KMS-11 (cell line): ENCODE data around the gene CUL9.

Experiments used
- H2AFZ ChIP-seq: fragments of 200-600 bp; sonication (generic); 2 replicates; pipeline ENCODE4 v1.6.1; 2016; ENCODE audit warnings: antibody characterized with exemption, mixed run types, low read depth
- H3K27ac ChIP-seq: fragments of 200-600 bp; sonication (generic); 2 replicates; pipeline ENCODE4 v1.6.1; 2016; ENCODE audit warnings: mild to moderate bottlenecking, mixed run types
- H3K27me3 ChIP-seq: fragments of 200-600 bp; sonication (generic); 2 replicates; pipeline ENCODE4 v1.6.1; 2017; ENCODE audit warnings: mild to moderate bottlenecking, low read depth, mixed run types, moderate library complexity; ENCODE audit not compliant: insufficient read depth
- H3K36me3 ChIP-seq: fragments of 200-600 bp; sonication (generic); 2 replicates; pipeline ENCODE4 v1.6.1; 2017; ENCODE audit warnings: mild to moderate bottlenecking, mixed run types; ENCODE audit not compliant: insufficient read depth
- H3K4me1 ChIP-seq: fragments of 200-600 bp; sonication (generic); 2 replicates; pipeline ENCODE4 v1.6.1; 2016; ENCODE audit warnings: mild to moderate bottlenecking, low read depth, mixed run types; ENCODE audit not compliant: poor library complexity, severe bottlenecking
- H3K4me2 ChIP-seq: fragments of 200-600 bp; sonication (generic); 2 replicates; pipeline ENCODE4 v1.7.0; 2016; ENCODE audit warnings: mild to moderate bottlenecking, mixed run types
- H3K4me3 ChIP-seq: fragments of 200-600 bp; sonication (generic); IDR thresholded peaks from 2 replicates; pipeline ENCODE4 v1.6.1; 2017; ENCODE audit warnings: low read depth, low read length, mixed read lengths; ENCODE audit not compliant: insufficient read depth
- H3K79me2 ChIP-seq: fragments of 200-600 bp; sonication (generic); 2 replicates; pipeline ENCODE4 v1.6.1; 2016; ENCODE audit warnings: low read depth, mixed run types; ENCODE audit not compliant: insufficient read depth
- H3K9ac ChIP-seq: fragments of 200-600 bp; sonication (generic); 2 replicates; pipeline ENCODE4 v1.6.1; 2016; ENCODE audit warnings: mild to moderate bottlenecking, mixed run types
- H4K20me1 ChIP-seq: fragments of 200-600 bp; sonication (generic); 2 replicates; pipeline ENCODE4 v1.6.1; 2016; ENCODE audit warnings: mild to moderate bottlenecking, mixed run types; ENCODE audit not compliant: insufficient read depth
- CTCF ChIP-seq: fragments of 200-600 bp; sonication (generic); conservative IDR thresholded peaks from 2 replicates; pipeline ENCODE4 v1.6.1; 2017; ENCODE audit warnings: low read depth, mild to moderate bottlenecking, antibody characterized with exemption, low read length, moderate library complexity, mixed read lengths

Gene CUL9

GRCh38 chr6:43241446-43241845 is 59.5 kb downstream of the CUL9 start:
- no peak overlapping the region for H2AFZ ChIP-seq
- H3K9ac ChIP-seq, result no peak overlapping the region
- H3K27me3 ChIP-seq, result no peaks in the 10 kb centered on the region
- H3K4me2 ChIP-seq, result no peak overlapping the region
- no peaks in the 10 kb centered on the region for H4K20me1 ChIP-seq
- no peaks in the 10 kb centered on the region for H3K36me3 ChIP-seq
- no peak for TF ChIP-seq CTCF
- no peak overlapping the region for H3K4me3 ChIP-seq
- peaks cover 6% of the 10 kb centered on the region for H3K4me1 ChIP-seq
- H3K79me2 ChIP-seq, result no peaks in the 10 kb centered on the region
- no peak overlapping the region for H3K27ac ChIP-seq

- Histone ChIP-seq H3K27ac (no peak within 1 kb of the TSS), H4K20me1 (no peaks in the 10 kb centered on the region), H3K9ac (no peak within 1 kb of the TSS), H3K36me3 (no peaks in the 10 kb centered on the region), H2AFZ (no peak within 1 kb of the TSS), H3K4me2 (no peak within 1 kb of the TSS), H3K79me2 (no peaks in the 10 kb centered on the region), H3K4me1 (peaks cover 11% of the 10 kb centered on the region), H3K27me3 (no peaks in the 10 kb centered on the region), H3K4me3 (no peak within 1 kb of the TSS)
- TF ChIP-seq CTCF, result no peak
These were observed 61.1 kb downstream of the CUL9 start, which contains the start of gene TTBK1 for GRCh38 chr6:43242908-43243663. Gene TTBK1, plus strand, starts transcription at chr6:43243481. Its CDS starts 3,180 bp downstream, at chr6:43246661.

GRCh38 chr6:43243664-43244321 is 61.8 kb downstream of the CUL9 start:
- no peak overlapping the region for H3K27ac ChIP-seq
- H3K4me1 ChIP-seq, result peaks cover 13% of the 10 kb centered on the region
- H3K27me3 ChIP-seq, result no peaks in the 10 kb centered on the region
- H3K36me3 ChIP-seq, result no peaks in the 10 kb centered on the region
- no peak overlapping the region for H3K4me3 ChIP-seq
- H3K9ac ChIP-seq, result no peak overlapping the region
- no peak overlapping the region for H2AFZ ChIP-seq
- TF ChIP-seq CTCF, result no peak
- no peaks in the 10 kb centered on the region for H4K20me1 ChIP-seq
- no peak overlapping the region for H3K4me2 ChIP-seq
- no peaks in the 10 kb centered on the region for H3K79me2 ChIP-seq

- TF ChIP-seq CTCF, result no peak
- Histone ChIP-seq H3K79me2 (no peaks in the 10 kb centered on the region), H3K27ac (peak overlapping the region; percentile 35), H3K4me1 (peaks cover 13% of the 10 kb centered on the region), H3K27me3 (no peaks in the 10 kb centered on the region), H3K4me3 (no peak overlapping the region), H3K4me2 (peak overlapping the region; percentile 59), H4K20me1 (no peaks in the 10 kb centered on the region), H3K9ac (peak overlapping the region; percentile 69), H3K36me3 (no peaks in the 10 kb centered on the region), H2AFZ (peak overlapping the region; percentile 88)
These were observed 64.5 kb downstream of the CUL9 start for GRCh38 chr6:43246301-43247113.
